KOPT-K1 (cell line): Measurements from ENCODE around the gene ERMN.

Source experiments
- H3K27ac ChIP-seq: fragments of 200-600 bp; sonication (generic); 2 replicates; pipeline ENCODE4 v1.5.1; 2016; ENCODE audit warnings: antibody characterized with exemption, mild to moderate bottlenecking, low read depth, low read length; ENCODE audit not compliant: poor library complexity, severe bottlenecking
- H3K36me3 ChIP-seq: fragments of 200-600 bp; sonication (generic); 2 replicates; pipeline ENCODE4 v1.5.1; 2017; ENCODE audit warnings: antibody characterized with exemption, mild to moderate bottlenecking, low read length, moderate library complexity; ENCODE audit not compliant: insufficient read depth
- H3K9me3 ChIP-seq: fragments of 200-600 bp; sonication (generic); 2 replicates; pipeline ENCODE4 v1.5.1; 2017; ENCODE audit warnings: antibody characterized with exemption, low read length, mild to moderate bottlenecking; ENCODE audit not compliant: insufficient read depth, poor library complexity, severe bottlenecking

ERMN gene

GRCh38 chr2:157319795-157320194, 5.8 kb downstream of the ERMN start:
- Histone ChIP-seq H3K36me3 (no peaks in the 10 kb centered on the region), H3K9me3 (no peaks in the 10 kb centered on the region), H3K27ac (no peak overlapping the region)

GRCh38 chr2:157318884-157319283, 6.7 kb downstream of the ERMN start:
- Histone ChIP-seq H3K36me3 (no peaks in the 10 kb centered on the region), H3K27ac (no peak overlapping the region), H3K9me3 (no peaks in the 10 kb centered on the region)

GRCh38 chr2:157315901-157316300, 9.7 kb downstream of the ERMN start:
- no peak overlapping the region for H3K27ac ChIP-seq
- no peaks in the 10 kb centered on the region for H3K9me3 ChIP-seq
- no peaks in the 10 kb centered on the region for H3K36me3 ChIP-seq

GRCh38 chr2:157312866-157313486, 12.6 kb downstream of the ERMN start:
- Histone ChIP-seq H3K36me3 (no peaks in the 10 kb centered on the region), H3K27ac (no peak overlapping the region), H3K9me3 (no peaks in the 10 kb centered on the region)

- Histone ChIP-seq H3K36me3 (no peaks in the 10 kb centered on the region), H3K9me3 (no peaks in the 10 kb centered on the region), H3K27ac (no peak overlapping the region)
Observed at GRCh38 chr2:157311706-157312105, 13.9 kb downstream of the ERMN start.

GRCh38 chr2:157309878-157310277, 15.7 kb downstream of the ERMN start:
- H3K36me3 ChIP-seq: no peaks in the 10 kb centered on the region
- H3K27ac ChIP-seq: no peak overlapping the region
- no peaks in the 10 kb centered on the region for H3K9me3 ChIP-seq

GRCh38 chr2:157307021-157307420, 18.6 kb downstream of the ERMN start:
- H3K36me3 ChIP-seq: no peaks in the 10 kb centered on the region
- H3K27ac ChIP-seq: no peak overlapping the region
- H3K9me3 ChIP-seq: no peaks in the 10 kb centered on the region

GRCh38 chr2:157305723-157306110, 19.9 kb downstream of the ERMN start:
- Histone ChIP-seq H3K27ac (no peak overlapping the region), H3K36me3 (no peaks in the 10 kb centered on the region), H3K9me3 (no peaks in the 10 kb centered on the region)

GRCh38 chr2:157304811-157305722, 20.6 kb downstream of the ERMN start:
- H3K9me3 ChIP-seq: no peaks in the 10 kb centered on the region
- no peaks in the 10 kb centered on the region for H3K36me3 ChIP-seq
- no peak overlapping the region for H3K27ac ChIP-seq

- H3K9me3 ChIP-seq: no peaks in the 10 kb centered on the region
- no peaks in the 10 kb centered on the region for H3K36me3 ChIP-seq
Observed at GRCh38 chr2:157303612-157304011, 22.0 kb downstream of the ERMN start.

GRCh38 chr2:157302492-157303099, 23.0 kb downstream of the ERMN start:
- no peaks in the 10 kb centered on the region for H3K9me3 ChIP-seq
- no peak overlapping the region for H3K27ac ChIP-seq
- no peaks in the 10 kb centered on the region for H3K36me3 ChIP-seq

More at GRCh38 chr2:157303612-157304011, 22.0 kb downstream of the ERMN start:
- H3K27ac ChIP-seq: no peak overlapping the region

- Histone ChIP-seq H3K36me3 (no peaks in the 10 kb centered on the region), H3K27ac (no peak overlapping the region), H3K9me3 (no peaks in the 10 kb centered on the region)
Observed at GRCh38 chr2:157301307-157301706, 24.3 kb downstream of the ERMN start.

GRCh38 chr2:157296958-157297357, 28.7 kb downstream of the ERMN start:
- Histone ChIP-seq H3K36me3 (no peaks in the 10 kb centered on the region), H3K27ac (no peak overlapping the region), H3K9me3 (no peaks in the 10 kb centered on the region)

GRCh38 chr2:157296490-157296889, 29.1 kb downstream of the ERMN start:
- Histone ChIP-seq H3K36me3 (no peaks in the 10 kb centered on the region), H3K27ac (no peak overlapping the region), H3K9me3 (no peaks in the 10 kb centered on the region)

GRCh38 chr2:157292853-157293252, 32.8 kb downstream of the ERMN start:
- H3K36me3 ChIP-seq: no peaks in the 10 kb centered on the region
- no peaks in the 10 kb centered on the region for H3K9me3 ChIP-seq
- no peak overlapping the region for H3K27ac ChIP-seq
